Mesodermal cell (in vitro differentiated cells): ENCODE results near the gene LCMT2.

Source experiments
- H3K27ac ChIP-seq: 2 replicates; pipeline ENCODE4 v1.7.0; 2013; ENCODE audit warnings: mild to moderate bottlenecking, low read depth, low read length, moderate library complexity; ENCODE audit not compliant: severe bottlenecking
- H3K36me3 ChIP-seq: 2 replicates; pipeline ENCODE4 v1.7.1; 2013; ENCODE audit warnings: mild to moderate bottlenecking, low read length, moderate library complexity; ENCODE audit not compliant: control insufficient read depth, insufficient read depth
- H3K4me1 ChIP-seq: one replicate; pipeline ENCODE4 v1.7.1; 2013; ENCODE audit warnings: mild to moderate bottlenecking, low read length; ENCODE audit not compliant: insufficient read depth, control insufficient read depth, poor library complexity, severe bottlenecking
- H3K4me3 ChIP-seq: 2 replicates; pipeline ENCODE4 v1.7.0; 2013; ENCODE audit warnings: low read length, control low read depth, mild to moderate bottlenecking; ENCODE audit not compliant: insufficient read depth, poor library complexity, severe bottlenecking; ENCODE audit errors: extremely low read depth
- H3K9me3 ChIP-seq: 2 replicates; pipeline ENCODE4 v1.7.1; 2013; ENCODE audit warnings: mild to moderate bottlenecking, low read length, moderate library complexity; ENCODE audit not compliant: control insufficient read depth
- WGBS, 2 experiments: methylation state at CpG; one replicate each; pipeline ENCODE4 v1.1.5; 2013; ENCODE audit warnings: missing lambda C conversion rate in 2 of 2; ENCODE audit not compliant: insufficient coverage in 2 of 2; 5-methylcytosine and 5-hydroxymethylcytosine counted together

LCMT2 gene

GRCh38 chr15:43346305-43346704 lies 15.9 kb upstream of the LCMT2 start:
- Histone ChIP-seq H3K4me1 (no peaks in the 10 kb centered on the region), H3K27ac (no peak overlapping the region), H3K4me3 (no peak overlapping the region), H3K36me3 (peaks cover 27% of the 10 kb centered on the region), H3K9me3 (no peaks in the 10 kb centered on the region)
- WGBS, 2 experiments: 100% methylated on average over 1 of the region's 2 CpGs; no CpG with 5 or more reads in 1 of the 2 experiments

DNA sequence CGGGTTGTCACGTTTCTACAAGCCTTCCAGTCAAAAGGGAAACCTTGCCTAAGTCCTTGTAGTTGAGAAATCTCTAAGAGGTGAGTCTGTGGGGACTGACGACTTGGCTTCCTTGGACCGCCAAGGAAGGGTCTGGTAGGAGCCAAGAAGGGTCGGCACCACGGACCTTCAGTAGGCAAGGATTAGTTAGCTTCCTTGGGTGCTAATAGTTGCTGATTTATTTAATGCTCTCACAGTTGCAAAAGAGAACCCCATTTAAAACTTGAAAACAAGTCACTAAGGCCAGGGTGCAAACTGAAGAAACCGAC lies 361 bp upstream of the LCMT2 start:
- 8% methylated on average over 3 to 4 of the region's 7 CpGs for WGBS, 2 experiments
- H3K27ac ChIP-seq: peak overlapping the region; percentile 95
- H3K9me3 ChIP-seq: no peaks in the 10 kb centered on the region
- peaks cover 19% of the 10 kb centered on the region for H3K36me3 ChIP-seq
- no peaks in the 10 kb centered on the region for H3K4me1 ChIP-seq
- peak overlapping the region; percentile 71 for H3K4me3 ChIP-seq

DNA sequence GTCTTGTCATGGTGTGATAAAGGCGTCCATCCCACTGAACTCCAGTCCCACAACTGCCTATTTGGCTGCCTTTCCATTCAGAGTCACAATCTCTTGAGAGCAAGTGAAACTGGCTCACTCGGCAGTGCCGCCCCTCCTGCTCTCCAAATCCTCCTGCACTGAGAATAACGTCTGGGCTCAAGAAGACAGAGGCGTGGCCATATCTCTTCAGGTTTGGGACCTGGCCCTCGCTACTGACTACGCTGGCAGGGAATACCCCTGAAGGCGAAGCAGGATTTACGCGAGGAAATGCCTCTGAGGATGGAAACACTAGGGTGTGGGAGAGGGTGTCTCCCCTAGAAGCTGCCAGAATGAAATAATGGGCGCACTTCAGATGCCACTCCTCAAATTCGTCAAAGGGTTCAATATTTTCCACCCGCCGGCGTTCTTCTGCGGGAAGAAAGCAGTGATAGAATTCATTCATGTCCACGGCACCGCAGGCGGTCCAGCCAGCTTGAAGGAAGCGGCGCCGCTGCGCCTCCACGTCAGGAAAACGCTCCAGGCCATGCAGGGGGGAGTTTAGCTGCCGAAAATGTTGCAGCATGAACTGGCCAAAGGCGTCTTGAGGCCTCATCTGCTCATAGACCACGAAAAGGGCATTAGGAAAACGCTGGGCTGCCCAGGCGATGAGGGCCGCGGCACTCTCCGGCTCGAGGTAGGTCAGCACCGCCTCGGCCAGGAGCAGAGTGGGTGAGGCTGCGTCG lies 985 bp downstream of the LCMT2 start:
- H3K4me1 ChIP-seq: no peaks in the 10 kb centered on the region
- H3K9me3 ChIP-seq: no peaks in the 10 kb centered on the region
- peaks cover 15% of the 10 kb centered on the region for H3K36me3 ChIP-seq
- H3K27ac ChIP-seq: peak overlapping the region; percentile 95
- H3K4me3 ChIP-seq: peak overlapping the region; percentile 71
- WGBS, 2 experiments: 21 to 23% methylated on average over 37 to 38 of the region's 38 CpGs

DNA sequence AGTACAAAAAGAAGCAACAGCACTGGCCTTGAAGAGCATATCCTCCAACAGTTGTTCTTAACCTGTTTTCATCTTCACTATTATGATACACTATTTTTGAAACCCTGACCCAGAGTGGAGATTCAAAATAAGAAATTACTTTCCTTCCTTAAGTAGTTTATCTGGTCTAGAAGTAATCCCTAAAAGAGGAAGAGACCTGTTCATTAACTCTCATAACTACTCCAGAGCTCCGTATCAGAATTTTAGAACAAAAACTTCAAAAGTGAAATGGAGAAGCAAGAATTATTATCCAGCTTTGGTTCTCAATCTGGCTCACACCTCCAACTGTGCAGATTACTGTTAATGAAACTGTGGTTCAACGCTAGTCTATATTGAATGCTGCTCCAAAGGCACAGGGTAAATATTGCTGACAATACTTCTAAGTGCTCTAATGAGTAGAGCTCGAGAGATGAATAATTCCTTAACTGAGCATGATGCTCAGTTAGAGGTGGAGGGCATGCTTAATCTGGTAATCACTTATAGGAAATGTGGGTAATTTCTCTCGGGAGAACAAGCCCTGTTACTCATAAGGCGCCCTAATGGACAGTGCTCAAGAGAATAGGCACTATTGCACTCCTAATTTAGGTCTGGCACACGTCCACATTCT lies 5.2 kb downstream of the LCMT2 start:
- 76 to 88% methylated on average over 2 to 3 of the region's 6 CpGs for whole genome bisulfite sequencing, 2 experiments
- no peaks in the 10 kb centered on the region for H3K9me3 ChIP-seq
- no peak overlapping the region for H3K27ac ChIP-seq
- H3K36me3 ChIP-seq: peaks cover 15% of the 10 kb centered on the region
- no peak overlapping the region for H3K4me3 ChIP-seq
- H3K4me1 ChIP-seq: no peaks in the 10 kb centered on the region

DNA sequence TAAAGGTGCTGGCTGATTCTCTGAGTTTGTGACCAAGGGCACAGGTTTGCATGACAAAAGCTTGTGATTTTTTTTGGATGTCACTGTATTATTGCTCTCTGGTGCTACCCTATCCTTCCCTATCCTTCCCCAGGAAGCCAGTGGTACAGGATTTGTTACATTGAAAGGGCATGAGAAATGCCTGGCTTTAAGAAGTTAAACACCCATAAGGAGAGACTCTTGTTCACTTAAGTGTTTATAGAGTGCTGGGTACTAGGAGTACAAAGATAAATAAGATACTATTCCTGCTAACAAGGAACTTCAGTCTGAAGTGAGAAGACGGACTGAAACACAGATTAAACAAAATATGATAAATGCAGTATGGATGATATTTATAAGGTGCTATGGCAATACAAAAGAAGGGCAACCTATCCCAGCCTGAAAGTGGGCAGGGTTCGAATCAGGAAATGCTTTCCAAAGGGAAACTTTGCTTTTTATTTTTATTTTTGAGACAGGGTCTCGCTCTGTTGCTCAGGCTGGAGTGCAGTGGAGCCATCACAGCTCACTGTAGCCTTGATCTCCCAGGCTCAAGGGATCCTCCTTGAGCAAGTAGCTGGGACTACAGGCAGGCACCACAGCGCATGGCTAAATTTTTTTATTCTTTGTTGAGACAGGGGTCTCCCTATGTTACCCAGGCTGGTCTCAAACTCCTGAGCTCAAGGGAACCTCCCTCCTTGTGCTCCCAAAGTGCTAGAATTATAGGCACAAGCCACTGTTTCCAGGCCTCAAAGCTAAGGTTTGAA lies 11.2 kb downstream of the LCMT2 start:
- Histone ChIP-seq H3K36me3 (no peaks in the 10 kb centered on the region), H3K9me3 (no peaks in the 10 kb centered on the region), H3K4me1 (peaks cover 12% of the 10 kb centered on the region), H3K4me3 (no peak overlapping the region), H3K27ac (no peak overlapping the region)
- WGBS, 2 experiments: 73 to 89% methylated on average over 3 of the region's 4 CpGs

DNA sequence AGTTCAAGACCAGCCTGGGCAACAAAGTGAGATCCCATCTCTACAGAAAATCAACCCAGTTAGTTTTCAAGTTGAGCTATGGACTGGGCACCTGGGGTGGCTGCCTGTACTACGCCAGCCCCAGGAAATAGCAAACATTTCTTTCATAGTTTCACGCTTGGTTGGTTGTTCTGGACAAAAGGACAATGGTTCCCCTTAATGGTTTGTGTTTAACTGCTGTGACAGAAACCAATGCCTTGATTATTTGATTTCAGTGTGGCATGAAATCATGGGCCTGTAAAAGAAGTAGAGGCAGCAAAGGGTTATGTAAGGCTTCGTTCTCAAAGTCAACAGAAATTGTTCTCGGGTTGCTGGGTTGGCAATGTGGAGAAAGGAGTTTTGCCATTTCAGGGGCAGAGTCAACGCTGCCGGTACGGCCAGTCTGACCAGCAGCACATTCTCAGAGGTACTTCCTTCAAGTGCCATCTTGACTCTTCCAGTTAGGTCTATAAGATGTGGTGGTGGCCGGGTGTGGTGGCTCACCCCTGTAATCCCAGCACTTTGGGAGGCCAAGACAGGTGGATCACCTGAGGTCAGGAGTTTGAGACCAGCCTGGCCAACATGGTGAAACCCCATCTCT lies 12.7 kb downstream of the LCMT2 start:
- peaks cover 12% of the 10 kb centered on the region for H3K4me1 ChIP-seq
- no peaks in the 10 kb centered on the region for H3K9me3 ChIP-seq
- no peak overlapping the region for H3K4me3 ChIP-seq
- no peak overlapping the region for H3K27ac ChIP-seq
- H3K36me3 ChIP-seq: no peaks in the 10 kb centered on the region
- 76 to 88% methylated on average over 4 to 6 of the region's 8 CpGs for WGBS, 2 experiments

DNA sequence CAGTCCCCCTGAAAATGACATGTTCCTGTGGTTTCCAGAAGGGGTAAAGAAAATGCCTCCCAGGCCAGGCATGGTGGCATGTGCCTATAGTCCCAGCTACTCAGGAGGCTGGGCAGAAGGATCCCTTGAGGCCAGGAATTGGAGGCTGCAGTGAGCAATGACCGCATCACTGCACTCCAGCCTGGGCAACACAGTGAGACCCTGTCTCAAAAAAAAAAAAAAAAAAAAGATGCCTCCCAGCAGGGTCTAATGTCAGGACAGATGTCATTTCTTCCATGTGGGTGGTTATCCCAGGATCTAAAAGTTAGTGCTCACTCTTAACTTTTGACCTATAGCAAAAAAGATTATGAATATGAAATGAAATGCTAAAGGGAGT lies 13.4 kb downstream of the LCMT2 start:
- WGBS, 2 experiments: 91% methylated on average over 1 of the region's 1 CpG; no CpG with 5 or more reads in 1 of the 2 experiments

GRCh38 chr15:43316016-43316970 lies 14.1 kb downstream of the LCMT2 start:
- Histone ChIP-seq H3K4me3 (no peak overlapping the region), H3K9me3 (no peaks in the 10 kb centered on the region), H3K36me3 (no peaks in the 10 kb centered on the region), H3K27ac (no peak overlapping the region), H3K4me1 (peaks cover 12% of the 10 kb centered on the region)
- WGBS, 2 experiments: 89 to 93% methylated on average over 5 of the region's 6 CpGs

More for the DNA sequence above, 13.4 kb downstream of the LCMT2 start:
- no peak overlapping the region for H3K4me3 ChIP-seq
- no peaks in the 10 kb centered on the region for H3K9me3 ChIP-seq
- no peaks in the 10 kb centered on the region for H3K36me3 ChIP-seq
- H3K27ac ChIP-seq: no peak overlapping the region
- H3K4me1 ChIP-seq: peaks cover 12% of the 10 kb centered on the region

DNA sequence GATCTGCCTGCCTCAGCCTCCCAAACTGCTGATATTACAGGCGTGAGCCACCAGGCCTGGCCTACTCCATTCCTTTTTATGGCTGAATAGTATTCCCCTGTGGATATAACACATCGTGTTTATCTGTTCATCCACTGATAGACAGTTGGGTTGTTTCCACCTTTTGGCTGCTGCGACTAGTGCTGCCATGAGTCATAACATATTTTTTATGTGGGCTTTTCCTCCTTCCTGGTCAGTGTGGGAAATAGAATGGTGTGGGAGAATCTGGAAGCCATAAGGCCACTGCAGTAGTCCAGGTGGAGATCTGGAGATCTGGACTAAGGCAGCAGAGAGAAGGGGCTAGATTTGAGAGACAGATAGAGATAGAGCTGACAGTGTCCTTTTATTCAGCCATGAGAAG lies 16.2 kb downstream of the LCMT2 start:
- peaks cover 12% of the 10 kb centered on the region for H3K4me1 ChIP-seq
- H3K27ac ChIP-seq: no peak overlapping the region
- no peaks in the 10 kb centered on the region for H3K9me3 ChIP-seq
- H3K36me3 ChIP-seq: no peaks in the 10 kb centered on the region
- H3K4me3 ChIP-seq: no peak overlapping the region
- WGBS, 2 experiments: 89 to 93% methylated on average over 1 to 3 of the region's 3 CpGs

DNA sequence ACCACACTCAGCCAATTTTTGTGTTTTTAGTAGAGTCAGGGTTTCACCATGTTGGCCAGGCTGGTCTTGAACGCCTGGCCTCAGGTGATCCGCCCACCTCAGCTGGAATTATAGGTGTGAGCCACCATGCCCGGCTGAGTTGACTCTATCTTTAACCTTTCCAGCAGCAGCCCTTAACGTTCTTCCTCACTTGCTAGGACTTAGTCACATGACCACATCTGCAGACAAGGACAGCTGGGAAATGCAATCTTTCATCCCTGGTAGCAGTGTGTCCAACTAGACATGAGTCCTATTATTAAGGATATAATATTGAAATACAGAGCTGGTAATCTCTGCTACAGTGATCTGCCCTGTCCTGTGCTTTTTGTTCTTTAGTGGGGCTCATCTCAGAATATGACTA lies 18.0 kb downstream of the LCMT2 start:
- 77 to 80% methylated on average over 4 of the region's 4 CpGs for WGBS, 2 experiments
- H3K36me3 ChIP-seq: no peaks in the 10 kb centered on the region
- H3K27ac ChIP-seq: no peak overlapping the region
- peaks cover 6% of the 10 kb centered on the region for H3K4me1 ChIP-seq
- H3K9me3 ChIP-seq: no peaks in the 10 kb centered on the region
- H3K4me3 ChIP-seq: no peak overlapping the region
